GM12878 (cell line): ENCODE results near the gene GALNTL6. TPM values are rescaled to one million over a fixed set of nuclear protein-coding genes. Genes with fewer than 3 reads are reported as not detected.
"Not testable (repeated sequence)": the region's sequence is repeated elsewhere in the genome, so short reads cannot be mapped to it uniquely, and the experiment has no call there.

ENCODE experiments used
- ATAC-seq: fragments of 200-7000 bp; cut with Tn5 transposase; 3 replicates; pipeline ENCODE4 v1.9.1; 2020; ENCODE audit warnings: mild to moderate bottlenecking, moderate library complexity
- BruUV-seq: library from RNA; stranded (reverse); fragments of 400-500 nt; replicated peaks from 2 replicates; lab custom pipeline; 2021; lab: Mats Ljungman, UMichigan
- CTCF ChIA-PET: fragments of 300-600 bp; sonication (Branson Sonifier 250); formaldehyde crosslinking; extraction: SDS; loops from one replicate; lab custom pipeline; 2021; ENCODE audit warnings: inconsistent platforms; lab: Yijun Ruan, JAX
- POLR2A ChIA-PET: fragments of 350-600 bp; formaldehyde crosslinking; extraction: SDS; loops from one replicate; lab custom pipeline; 2021; ENCODE audit warnings: inconsistent platforms; lab: Charles Lee
- RAD21 ChIA-PET: fragments of 300-600 bp; sonication (Branson Sonifier 250); formaldehyde crosslinking; loops from one replicate; lab custom pipeline; 2023; ENCODE audit warnings: antibody characterized with exemption; ENCODE audit not compliant: unreplicated experiment; lab: Charles Lee
- SMC1A ChIA-PET: fragments of 300-600 bp; sonication (Branson Sonifier 250); formaldehyde crosslinking; loops from one replicate; lab custom pipeline; 2023; ENCODE audit not compliant: unreplicated experiment, uncharacterized antibody; lab: Charles Lee
- DNase-seq: peaks from one replicate; pipeline ENCODE4 v3.0.0-alpha.2; 2011; ENCODE audit warnings: low read depth, low spot score
- FAIRE-seq: peaks from 3 replicates; lab custom pipeline; 2011; peaks lifted over from hg19 to GRCh38; lab: Jason Lieb, UNC
- H2AFZ ChIP-seq: 2 replicates; pipeline ENCODE4 v1.6.0; 2011; ENCODE audit warnings: low read depth, low read length, control low read depth; ENCODE audit not compliant: control insufficient read depth
- H3K27ac ChIP-seq: 2 replicates; pipeline ENCODE4 v1.5.1; 2011; ENCODE audit warnings: control low read depth; ENCODE audit not compliant: control insufficient read depth, insufficient read depth
- H3K27me3 ChIP-seq, 2 experiments: replicated peaks in 1 of 2; 2 replicates each; pipeline versions ENCODE4 v1.6.0 to v1.6.1; 2011; ENCODE audit warnings: low read length in 1 of 2; ENCODE audit not compliant: control insufficient read depth in 2 of 2, insufficient read depth in 2 of 2
- H3K36me3 ChIP-seq, 2 experiments: 2 replicates each; pipeline ENCODE4 v1.5.1; 2011; ENCODE audit warnings: low read length in 1 of 2; ENCODE audit not compliant: control insufficient read depth in 2 of 2, insufficient read depth in 2 of 2
- H3K4me1 ChIP-seq: 2 replicates; pipeline ENCODE4 v1.6.1; 2011; ENCODE audit warnings: mild to moderate bottlenecking, low read length, moderate library complexity, mixed read lengths; ENCODE audit not compliant: control insufficient read depth, insufficient read depth
- H3K4me2 ChIP-seq: 2 replicates; pipeline ENCODE4 v1.6.0; 2011; ENCODE audit warnings: control low read depth; ENCODE audit not compliant: control insufficient read depth, insufficient read depth
- H3K4me3 ChIP-seq: fragments of 200-600 bp; sonication (generic); 2 replicates; pipeline ENCODE4 v1.5.1; 2016
- H3K79me2 ChIP-seq: 2 replicates; pipeline ENCODE4 v1.6.0; 2011; ENCODE audit warnings: low read length; ENCODE audit not compliant: control insufficient read depth, insufficient read depth
- H3K9ac ChIP-seq: 2 replicates; pipeline ENCODE4 v1.8.0; 2011; ENCODE audit warnings: low read length, control low read depth, mixed read lengths; ENCODE audit not compliant: control insufficient read depth, insufficient read depth
- H3K9me3 ChIP-seq: replicated peaks from 3 replicates; pipeline ENCODE4 v1.5.1; 2011; ENCODE audit warnings: mild to moderate bottlenecking, low read length; ENCODE audit not compliant: control insufficient read depth, insufficient read depth
- H4K20me1 ChIP-seq: 2 replicates; pipeline ENCODE4 v1.6.0; 2011; ENCODE audit not compliant: control insufficient read depth, insufficient read depth
- CEBPZ ChIP-seq: fragments of 150-350 bp; IDR thresholded peaks from 2 replicates; pipeline ENCODE4 v1.6.1; 2016; ENCODE audit warnings: low read depth, low read length
- HSF1 ChIP-seq: fragments of 150-350 bp; IDR thresholded peaks from 2 replicates; pipeline ENCODE4 v1.6.1; 2014; ENCODE audit warnings: mild to moderate bottlenecking, low read depth, low read length
- SKIL ChIP-seq: fragments of 450-650 bp; IDR thresholded peaks from 2 replicates; pipeline ENCODE4 v1.6.1; 2017; ENCODE audit warnings: mild to moderate bottlenecking, low read depth, inconsistent platforms; ENCODE audit not compliant: poor library complexity, severe bottlenecking
- TBL1XR1 ChIP-seq: IDR thresholded peaks from 2 replicates; pipeline ENCODE4 v1.6.1; 2012; ENCODE audit warnings: low read depth, low read length, improper control_type of control experiment
- WGBS: methylation state at CpG from one replicate; pipeline ENCODE4 v1.1.6; 2016; ENCODE audit warnings: low lambda C conversion rate; ENCODE audit not compliant: insufficient replicate concordance, insufficient coverage; ENCODE audit errors: missing lambda C conversion rate; 5-methylcytosine and 5-hydroxymethylcytosine counted together
- in situ Hi-C: fragments of 300-500 bp; cut with MboI; formaldehyde crosslinking; loops from 9 replicates; pipeline ENCODE4 v1.14.3; 2018; ENCODE audit warnings: mixed read lengths
- intact Hi-C: fragments of 100-400 bp; cut with micrococcal nuclease; formaldehyde crosslinking; loops from one replicate; pipeline ENCODE4 v1.14.2; 2022; ENCODE audit not compliant: unreplicated experiment
- polyA plus RNA-seq, 11 experiments: library from polyadenylated mRNA; depleted of rRNA in 4 of 11; unstranded in 6 of 11; stranded (reverse) in 5 of 11; fragments of >200 nt; fragmentation: Nextera tagmentation in 4 of 11; fragmentation: Illumina TruSeq in 1 of 11; extraction: Ambion mirVana in 4 of 11; extraction: Trizol in 1 of 11; gene quantifications; 1 replicate in 1 of 11; 2 replicates in 10 of 11; pipeline versions ENCODE4 v1.2.1 to v1.2.3, GENCODE V29; 2011 to 2016; ENCODE audit warnings: inconsistent platforms in 2 of 11, missing spikeins in 2 of 11, low read depth in 1 of 11
- total RNA-seq, 4 experiments: library from RNA; depleted of rRNA in 3 of 4; stranded (reverse); fragments of >200 nt in 3 of 4; fragmentation: Illumina TruSeq in 1 of 4; extraction: Trizol in 1 of 4; gene quantifications; 2 replicates each; pipeline versions ENCODE4 v1.2.1 to v1.2.3, GENCODE V29; 2013 to 2021

The GALNTL6 gene
- total and polyA plus RNA-seq, 10 of the 15 experiments (the other 5 are each of a cell fraction or from before 2014, with no cell fraction given), result 0.01 to 0.29 TPM; not detected in 8

- no peak for TF ChIP-seq TBL1XR1
- TF ChIP-seq SKIL, result no peak
- no peak for TF ChIP-seq CEBPZ
- TF ChIP-seq HSF1, result no peak
Measured at GRCh38 chr4:173041482-173041881, 1228.3 kb downstream of the GALNTL6 start (continued).

- POLR2A ChIA-PET, SMC1A ChIA-PET, H3K36me3 ChIP-seq, H3K4me2 ChIP-seq, H3K4me3 ChIP-seq, H3K4me1 ChIP-seq, in situ Hi-C loops, H3K27me3 ChIP-seq, intact Hi-C loops, RAD21 ChIA-PET, H3K9me3 ChIP-seq, BruUV-seq, H3K79me2 ChIP-seq, H2AFZ ChIP-seq, H3K9ac ChIP-seq, DNase-seq, H4K20me1 ChIP-seq, ATAC-seq, FAIRE-seq, H3K27ac ChIP-seq: not testable (repeated sequence)
- WGBS, result 88% methylated on average over 1 of the region's 1 CpG
- CTCF ChIA-PET, result interaction anchor here (1.3 kb wide), 1 partner anchor 215 kb away, joined by 3 read pairs; no protein-coding TSS in a partner anchor
Measured at GRCh38 chr4:173042139-173042538, 1228.9 kb downstream of the GALNTL6 start.
